ENCODE data around the gene ANKRD12.

- TF ChIP-seq CTCF (optimal IDR thresholded peaks at IDR 0.05 in 1 of 3, IDR thresholded peaks at IDR 0.05 in 1 of 3, conservative IDR thresholded peaks at IDR 0.05 in 1 of 3; ENCODE audit: extremely low read depth in 1 of 3, insufficient read depth in 2 of 3, low read length in 3 of 3), result no peak
- no peak for TF ChIP-seq EZH2 (IDR thresholded peaks at IDR 0.05; ENCODE audit: low read length)
Observed at GRCh38 chr18:9237981-9238380, 101.4 kb downstream of the ANKRD12 start.
